ENCODE results near the gene ATP6V1B1.

The ATP6V1B1 gene

GRCh38 chr2:70902067-70902442 lies 33.6 kb upstream of the ATP6V1B1 start:
- no peak for DNase-seq

GRCh38 chr2:70902579-70902978 lies 33.1 kb upstream of the ATP6V1B1 start:
- DNase-seq, result no peak

- no peak for DNase-seq
These were observed 32.5 kb upstream of the ATP6V1B1 start for GRCh38 chr2:70903171-70903570.

GRCh38 chr2:70903641-70904340 lies 31.9 kb upstream of the ATP6V1B1 start:
- no peak for DNase-seq

- DNase-seq, result no peak
These were observed 31.1 kb upstream of the ATP6V1B1 start for GRCh38 chr2:70904371-70905216.

- DNase-seq, result no peak
These were observed 30.0 kb upstream of the ATP6V1B1 start for GRCh38 chr2:70905443-70906421.

- no peak for DNase-seq
These were observed 29.2 kb upstream of the ATP6V1B1 start for GRCh38 chr2:70906439-70907005.

GRCh38 chr2:70907130-70908057 lies 28.3 kb upstream of the ATP6V1B1 start:
- DNase-seq, result no peak

- no peak for DNase-seq
These were observed 19.4 kb upstream of the ATP6V1B1 start for GRCh38 chr2:70916291-70916690.

GRCh38 chr2:70918016-70918415 lies 17.7 kb upstream of the ATP6V1B1 start:
- DNase-seq, result no peak

- peak; percentile 56 to 64 for DNase-seq
These were observed 15.9 kb upstream of the ATP6V1B1 start for GRCh38 chr2:70919672-70920366.

- no peak for DNase-seq
These were observed 15.4 kb upstream of the ATP6V1B1 start for GRCh38 chr2:70920367-70920715.

GRCh38 chr2:70921031-70921430 lies 14.7 kb upstream of the ATP6V1B1 start:
- no peak for DNase-seq

GRCh38 chr2:70921839-70922234 lies 13.9 kb upstream of the ATP6V1B1 start:
- no peak for DNase-seq

- no peak for DNase-seq
These were observed 13.2 kb upstream of the ATP6V1B1 start for GRCh38 chr2:70922235-70923234.

- DNase-seq, result no peak
These were observed 12.2 kb upstream of the ATP6V1B1 start for GRCh38 chr2:70923378-70924015.

- no peak for DNase-seq
These were observed 9.7 kb upstream of the ATP6V1B1 start for GRCh38 chr2:70926042-70926441.

GRCh38 chr2:70927138-70927537 lies 8.6 kb upstream of the ATP6V1B1 start:
- no peak for DNase-seq

GRCh38 chr2:70927641-70928040 lies 8.1 kb upstream of the ATP6V1B1 start:
- DNase-seq, result no peak
